ENCODE measurements around the gene CYFIP2. TPM values are rescaled to one million over a fixed set of nuclear protein-coding genes. Genes with fewer than 3 reads are reported as not detected.

Gene CYFIP2
- total and polyA plus RNA-seq, 2 of the 8 experiments (the other 6 are each of a cell fraction or from before 2014, with no cell fraction given) = 45.1 to 80.6 TPM

- Histone ChIP-seq H3K4me3 (ENCODE audit: extremely low read depth in 1 of 4, insufficient read depth in 2 of 4, low read depth in 3 of 4, low read length in 4 of 4) (no peak overlapping the region), H3K23me2 (ENCODE audit: low read depth, low read length) (no peaks in the 10 kb centered on the region), H2AFZ (ENCODE audit: low read length) (no peak overlapping the region), H3K4me1 (replicated peaks in 1 of 4; ENCODE audit: control insufficient read depth in 3 of 4, insufficient read depth in 4 of 4, low read length in 3 of 4) (no peaks in the 10 kb centered on the region), H2BK20ac (ENCODE audit: low read length) (no peak overlapping the region), H2BK12ac (ENCODE audit: low read depth, low read length) (no peak overlapping the region), H4K8ac (ENCODE audit: extremely low read depth, insufficient read depth, low read length) (no peak overlapping the region), H3K9ac (replicated peaks in 1 of 4; ENCODE audit: extremely low read depth in 1 of 4, low read depth in 3 of 4, low read length in 3 of 4) (no peak overlapping the region), H3K4me2 (ENCODE audit: insufficient read depth in 1 of 2, low read depth in 2 of 2, low read length in 2 of 2) (no peak overlapping the region), H3K27me3 (replicated peaks in 1 of 4; ENCODE audit: control insufficient read depth in 3 of 4, extremely low read depth in 1 of 4, insufficient read depth in 3 of 4, low read length in 3 of 4) (no peaks in the 10 kb centered on the region), H3K56ac (replicated peaks; ENCODE audit: insufficient read length, low read depth, low read length) (no peak overlapping the region), H3K14ac (ENCODE audit: insufficient read length) (no peak overlapping the region), H3K79me2 (ENCODE audit: control insufficient read depth in 1 of 2, insufficient read depth in 2 of 2, low read length in 2 of 2) (no peaks in the 10 kb centered on the region), H2BK120ac (replicated peaks; ENCODE audit: low read depth, low read length) (no peak overlapping the region), H4K20me1 (replicated peaks in 1 of 2; ENCODE audit: control insufficient read depth in 1 of 2, insufficient read depth in 2 of 2, low read length in 2 of 2) (peaks cover 0 to 2% of the 10 kb centered on the region in 2 experiments), H3K79me1 (ENCODE audit: low read depth, low read length) (no peaks in the 10 kb centered on the region), H3K4ac (replicated peaks; ENCODE audit: insufficient read length, low read depth, low read length) (no peak overlapping the region), H3K18ac (ENCODE audit: extremely low read depth, low read length) (no peak overlapping the region), H3K27ac (ENCODE audit: low read depth, low read length) (no peak overlapping the region), H3K23ac (ENCODE audit: insufficient read length) (no peak overlapping the region), H2AK5ac (ENCODE audit: low read depth, low read length) (no peak overlapping the region), H4K5ac (ENCODE audit: insufficient read length, low read depth, low read length) (no peak overlapping the region), H3K9me3 (ENCODE audit: insufficient read depth in 2 of 2, low read depth in 1 of 2, low read length in 1 of 2) (no peaks in the 10 kb centered on the region), H3K36me3 (ENCODE audit: control insufficient read depth in 2 of 4, insufficient read depth in 4 of 4, low read length in 3 of 4) (peaks cover 4 to 24% (median 16%) of the 10 kb centered on the region in 4 experiments; a peak in 6 of 8 replicates), H4K91ac (replicated peaks; ENCODE audit: insufficient read length, low read length) (no peak overlapping the region), H2BK15ac (ENCODE audit: low read length) (no peak overlapping the region), H2BK5ac (ENCODE audit: low read depth, low read length) (no peak overlapping the region)
- FAIRE-seq (no peak), DNase-seq (ENCODE audit: low read depth in 1 of 2, low spot score in 2 of 2) (peak in 1 of 2 experiments; percentile 77)
- WGBS, 2 experiments (ENCODE audit: extremely low coverage in 1 of 2, insufficient coverage in 1 of 2, insufficient read length in 1 of 2, insufficient replicate concordance in 2 of 2, low coverage in 1 of 2, low lambda C conversion rate in 2 of 2, missing lambda C conversion rate in 1 of 2) = 82% methylated on average over 7 of the region's 7 CpGs; no CpG with 5 or more reads in 1 of the 2 experiments
- POLR2A ChIA-PET (ENCODE audit: partially characterized antibody) = interaction anchor here (1.8 kb wide), 1 partner anchor 13 kb away, joined by 4 read pairs; no protein-coding TSS in a partner anchor
- TF ChIP-seq CBX5 (IDR thresholded peaks at IDR 0.05; ENCODE audit: low read depth, low read length) = no peak
- TF ChIP-seq USF2 (IDR thresholded peaks at IDR 0.05; ENCODE audit: low read length) = no peak
- no peak for TF ChIP-seq GTF2F1 (IDR thresholded peaks at IDR 0.05; ENCODE audit: borderline replicate concordance, low read depth, low read length)
- TF ChIP-seq RXRA (IDR thresholded peaks at IDR 0.05; ENCODE audit: insufficient read depth, low read depth, low read length) = no peak
- peak; percentile 42 to 49 for TF ChIP-seq RAD21 (IDR thresholded peaks at IDR 0.05 in 1 of 2, conservative IDR thresholded peaks at IDR 0.05 in 1 of 2; ENCODE audit: low read depth in 2 of 2, low read length in 2 of 2)
- peak; percentile 69 to 90 (median 79) for TF ChIP-seq CTCF (IDR thresholded peaks at IDR 0.05; ENCODE audit: control extremely low read depth in 1 of 3, insufficient read depth in 1 of 3, low read depth in 1 of 3, low read length in 3 of 3)
- CTCF ChIA-PET (ENCODE audit: partially characterized antibody) = interaction anchor here (0.6 to 12.4 kb wide), 35 partner anchors 8 to 1487 kb away, joined by 3 to 157 read pairs (median 6); partner anchors contain the start of gene CYFIP2
Observed at GRCh38 chr5:157324237-157324636, 58.3 kb downstream of the CYFIP2 start.

Data from H1 (cell line).